ENCODE data around the gene RRP7A. TPM values are rescaled to one million over a fixed set of nuclear protein-coding genes. Genes with fewer than 3 reads are reported as not detected.
A peak's percentile ranks its signal among the peaks of the same experiment; 100 is the strongest.
"Not testable (repeated sequence)": the region's sequence is repeated elsewhere in the genome, so short reads cannot be mapped to it uniquely, and the experiment has no call there.

The RRP7A gene
- total RNA-seq = 10 to 100 TPM; 14.2 to 32.4 (median 21.4) TPM
- 10 to 100 TPM in 2 of 3 donors, 1 to 10 TPM in 1; 9.3 to 29.0 (median 20.9) TPM for polyA plus RNA-seq
- long read RNA-seq, donor 1, partial matches to known transcripts = 0 of 3 reads
- long read RNA-seq, donor 1, other reads (novel, unspliced or antisense) = 0 of 3 reads
- long read RNA-seq, donor 2, transcript RRP7A-201 (7 exons, 3,801 nt) = major isoform, 16 of 16 reads
- long read RNA-seq, donor 2, partial matches to known transcripts = 0 of 16 reads
- long read RNA-seq, donor 2, other reads (novel, unspliced or antisense) = 0 of 16 reads
- long read RNA-seq, donor 3, transcript RRP7A-201 (7 exons, 3,801 nt) = major isoform, 8 of 8 reads
- long read RNA-seq, donor 3, partial matches to known transcripts = 0 of 8 reads
- long read RNA-seq, donor 3, other reads (novel, unspliced or antisense) = 0 of 8 reads
- long read RNA-seq, donor 4, partial matches to known transcripts = 0 of 2 reads
- long read RNA-seq, donor 4, other reads (novel, unspliced or antisense) = 0 of 2 reads
- long read RNA-seq, donor 5, transcript RRP7A-201 (7 exons, 3,801 nt) = major isoform, 18 of 24 reads
- long read RNA-seq, donor 5, partial matches to known transcripts = 6 of 24 reads
- long read RNA-seq, donor 5, other reads (novel, unspliced or antisense) = 0 of 24 reads
- long read RNA-seq, donor 6, transcript RRP7A-201 (7 exons, 3,801 nt) = major isoform, 29 of 38 reads
- long read RNA-seq, donor 6, partial matches to known transcripts = 9 of 38 reads
- long read RNA-seq, donor 6, other reads (novel, unspliced or antisense) = 0 of 38 reads
- long read RNA-seq, donor 7, transcript RRP7A-201 (7 exons, 3,801 nt) = major isoform, 17 of 17 reads
- long read RNA-seq, donor 7, partial matches to known transcripts = 0 of 17 reads
- long read RNA-seq, donor 7, other reads (novel, unspliced or antisense) = 0 of 17 reads
- long read RNA-seq, donor 8, transcript RRP7A-201 (7 exons, 3,801 nt) = major isoform, 20 of 20 reads
- long read RNA-seq, donor 8, partial matches to known transcripts = 0 of 20 reads
- long read RNA-seq, donor 8, other reads (novel, unspliced or antisense) = 0 of 20 reads
- long read RNA-seq, donor 9, transcript RRP7A-201 (7 exons, 3,801 nt) = major isoform, 8 of 8 reads
- long read RNA-seq, donor 9, partial matches to known transcripts = 0 of 8 reads
- long read RNA-seq, donor 9, other reads (novel, unspliced or antisense) = 0 of 8 reads
- long read RNA-seq, donor 10, transcript RRP7A-201 (7 exons, 3,801 nt) = major isoform, 12 of 12 reads
- long read RNA-seq, donor 10, partial matches to known transcripts = 0 of 12 reads
- long read RNA-seq, donor 10, other reads (novel, unspliced or antisense) = 0 of 12 reads

GRCh38 chr22:42519525-42520401 is at the start of gene RRP7A:
Gene RRP7A, minus strand, starts transcription at chr22:42519796. Its CDS starts 10 bp downstream, at chr22:42519786.
- H3K27ac ChIP-seq = peak within 1 kb of the TSS; percentile 84 to 88 (median 86)
- peak; percentile 85 to 94 for DNase-seq
- intact Hi-C loops (cut with DNase I; ENCODE audit: low total_unique reads) = no loop called here
- TF ChIP-seq CTCF (IDR thresholded peaks at IDR 0.05) (no peak), POLR2AphosphoS5 (IDR thresholded peaks at IDR 0.05) (peak; percentile 35 to 83 (median 74))
- no peaks in the 10 kb centered on the region for H3K27me3 ChIP-seq
- H3K36me3 ChIP-seq = peaks cover 18 to 29% (median 23%) of the 10 kb centered on the region in 4 donors
- peak within 1 kb of the TSS; percentile 77 to 99 (median 91) for H3K4me3 ChIP-seq
- H3K4me1 ChIP-seq = peaks cover 13 to 40% (median 21%) of the 10 kb centered on the region in 4 donors
- no peaks in the 10 kb centered on the region for H3K9me3 ChIP-seq
- WGBS, 5 donors = 6 to 19% (median 8%) methylated on average over 23 to 65 of the region's 65 CpGs

- WGBS, 5 donors = 70 to 100% (median 79%) methylated on average over 3 to 5 of the region's 6 CpGs
- H3K4me3 ChIP-seq; H3K9me3 ChIP-seq; H3K27me3 ChIP-seq; DNase-seq; intact Hi-C loops (cut with DNase I; ENCODE audit: low total_unique reads); H3K4me1 ChIP-seq; H3K27ac ChIP-seq: not testable (repeated sequence)
- H3K36me3 ChIP-seq = peaks cover 0 to 48% (median 38%) of the 10 kb centered on the region in 4 donors
Observed at GRCh38 chr22:42567950-42568349, 48.4 kb upstream of the RRP7A start.

- Histone ChIP-seq H3K27ac (no peak overlapping the region), H3K27me3 (no peaks in the 10 kb centered on the region), H3K4me1 (peaks cover 0 to 10% (median under 1%) of the 10 kb centered on the region in 4 donors), H3K9me3 (no peaks in the 10 kb centered on the region), H3K36me3 (peaks cover 0 to 32% (median 19%) of the 10 kb centered on the region in 4 donors), H3K4me3 (no peak overlapping the region)
- 86 to 97% (median 93%) methylated on average over 5 to 12 of the region's 12 CpGs for WGBS, 5 donors
- intact Hi-C loops (cut with DNase I; ENCODE audit: low total_unique reads) = no loop called here
- TF ChIP-seq CTCF (IDR thresholded peaks at IDR 0.05) (no peak), POLR2A (IDR thresholded peaks at IDR 0.05) (no peak), POLR2AphosphoS5 (IDR thresholded peaks at IDR 0.05) (no peak), EP300 (IDR thresholded peaks at IDR 0.05) (no peak)
- DNase-seq = no peak
Observed at GRCh38 chr22:42565956-42566355, 46.4 kb upstream of the RRP7A start.

GRCh38 chr22:42564699-42565098 is 45.1 kb upstream of the RRP7A start:
- 96 to 98% (median 98%) methylated on average over 17 of the region's 17 CpGs for WGBS, 5 donors
- Histone ChIP-seq H3K27me3 (no peaks in the 10 kb centered on the region), H3K27ac (no peak overlapping the region), H3K4me1 (peaks cover 0 to 13% (median 2%) of the 10 kb centered on the region in 4 donors), H3K9me3 (no peaks in the 10 kb centered on the region), H3K4me3 (no peak overlapping the region), H3K36me3 (peaks cover 0 to 21% (median 7%) of the 10 kb centered on the region in 4 donors)
- no peak for DNase-seq
- intact Hi-C loops (cut with DNase I; ENCODE audit: low total_unique reads) = no loop called here
- TF ChIP-seq EP300 (IDR thresholded peaks at IDR 0.05) = no peak

GRCh38 chr22:42563943-42564342 is 44.3 kb upstream of the RRP7A start:
- H3K9me3 ChIP-seq; H3K27ac ChIP-seq; H3K4me3 ChIP-seq; intact Hi-C loops (cut with DNase I; ENCODE audit: low total_unique reads); DNase-seq; H3K27me3 ChIP-seq: not testable (repeated sequence)
- Histone ChIP-seq H3K36me3 (peaks cover 0 to 13% (median 5%) of the 10 kb centered on the region in 4 donors), H3K4me1 (peaks cover 0 to 13% (median 2%) of the 10 kb centered on the region in 4 donors)
- 76 to 91% (median 79%) methylated on average over 2 to 3 of the region's 3 CpGs for WGBS, 5 donors
